ENCODE data around the gene SRRM5. TPM values are rescaled to one million over a fixed set of nuclear protein-coding genes. Genes with fewer than 3 reads are reported as not detected.

Gene SRRM5
- total RNA-seq, 1 donor from 2014 or later = 0.23 TPM

DNA sequence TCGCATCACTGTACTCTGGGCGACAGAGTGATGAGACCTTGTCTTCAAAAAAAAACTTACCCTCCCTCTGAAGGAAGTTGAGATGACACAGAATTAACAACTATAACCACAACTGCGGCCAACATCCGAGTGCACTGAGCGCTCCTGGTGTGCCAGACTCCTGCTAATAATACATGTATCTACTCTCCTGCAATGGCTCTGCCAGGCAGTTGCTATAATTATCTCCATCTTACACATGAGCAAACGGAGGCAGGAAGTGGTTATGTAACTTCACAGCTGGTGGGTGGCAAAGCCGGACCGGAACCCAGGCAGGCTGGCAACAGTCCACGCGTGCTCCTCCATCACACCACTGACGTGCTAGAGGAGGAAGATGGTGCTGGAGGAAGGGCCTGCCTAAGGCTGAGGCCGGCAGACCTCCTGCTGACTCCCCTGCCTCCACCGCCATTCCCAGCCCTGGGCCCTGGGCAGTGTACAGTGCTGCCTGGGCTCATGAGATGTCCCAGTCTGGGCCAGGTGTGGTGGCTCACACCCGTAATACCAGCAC, 49.1 kb upstream of the SRRM5 start:
- no peak for TF ChIP-seq EZH2 (IDR thresholded peaks at IDR 0.05; ENCODE audit: insufficient read depth, low read length)
- TF ChIP-seq, protein P1, sequence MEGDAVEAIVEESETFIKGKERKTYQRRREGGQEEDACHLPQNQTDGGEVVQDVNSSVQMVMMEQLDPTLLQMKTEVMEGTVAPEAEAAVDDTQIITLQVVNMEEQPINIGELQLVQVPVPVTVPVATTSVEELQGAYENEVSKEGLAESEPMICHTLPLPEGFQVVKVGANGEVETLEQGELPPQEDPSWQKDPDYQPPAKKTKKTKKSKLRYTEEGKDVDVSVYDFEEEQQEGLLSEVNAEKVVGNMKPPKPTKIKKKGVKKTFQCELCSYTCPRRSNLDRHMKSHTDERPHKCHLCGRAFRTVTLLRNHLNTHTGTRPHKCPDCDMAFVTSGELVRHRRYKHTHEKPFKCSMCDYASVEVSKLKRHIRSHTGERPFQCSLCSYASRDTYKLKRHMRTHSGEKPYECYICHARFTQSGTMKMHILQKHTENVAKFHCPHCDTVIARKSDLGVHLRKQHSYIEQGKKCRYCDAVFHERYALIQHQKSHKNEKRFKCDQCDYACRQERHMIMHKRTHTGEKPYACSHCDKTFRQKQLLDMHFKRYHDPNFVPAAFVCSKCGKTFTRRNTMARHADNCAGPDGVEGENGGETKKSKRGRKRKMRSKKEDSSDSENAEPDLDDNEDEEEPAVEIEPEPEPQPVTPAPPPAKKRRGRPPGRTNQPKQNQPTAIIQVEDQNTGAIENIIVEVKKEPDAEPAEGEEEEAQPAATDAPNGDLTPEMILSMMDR (IDR thresholded peaks at IDR 0.05; ENCODE audit: insufficient read depth, low read depth, low read length) = no peak
- Histone ChIP-seq H3K9ac (ENCODE audit: low read length) (peak overlapping the region; percentile 12), H3K9me3 (ENCODE audit: insufficient read depth, low read depth, low read length) (no peaks in the 10 kb centered on the region), H3K79me2 (ENCODE audit: insufficient read depth, low read length) (peaks cover 7% of the 10 kb centered on the region), H3K27me3 (ENCODE audit: insufficient read depth, low read length) (no peaks in the 10 kb centered on the region), H3K36me3 (ENCODE audit: insufficient read depth, low read length) (peaks cover 4% of the 10 kb centered on the region), H3K4me2 (ENCODE audit: low read length) (peak overlapping the region; percentile 43), H3K4me3 (ENCODE audit: insufficient read depth, low read depth, low read length) (no peak overlapping the region), H4K20me1 (ENCODE audit: insufficient read depth, low read length) (no peaks in the 10 kb centered on the region), H3K4me1 (ENCODE audit: insufficient read depth, low read length) (peaks cover 11% of the 10 kb centered on the region), H3K27ac (ENCODE audit: low read depth, low read length) (peak overlapping the region; percentile 57), H2AFZ (ENCODE audit: low read depth, low read length) (no peak overlapping the region)
- Mint-ChIP-seq H3K9me3 (ENCODE audit: unreplicated experiment) (peaks cover 2% of the 10 kb centered on the region), H3K36me3 (ENCODE audit: low read depth, unreplicated experiment) (peaks cover 15% of the 10 kb centered on the region), H3K27me3 (ENCODE audit: low read depth, unreplicated experiment) (no peaks in the 10 kb centered on the region), H3K4me3 (ENCODE audit: unreplicated experiment) (no peak overlapping the region), H3K27ac (ENCODE audit: unreplicated experiment) (no peak overlapping the region), H3K4me1 (ENCODE audit: low read depth, unreplicated experiment) (peaks cover 7% of the 10 kb centered on the region)
- DNase-seq (ENCODE audit: low read depth) = peak; percentile 89
- FAIRE-seq = peak; percentile 97

DNA sequence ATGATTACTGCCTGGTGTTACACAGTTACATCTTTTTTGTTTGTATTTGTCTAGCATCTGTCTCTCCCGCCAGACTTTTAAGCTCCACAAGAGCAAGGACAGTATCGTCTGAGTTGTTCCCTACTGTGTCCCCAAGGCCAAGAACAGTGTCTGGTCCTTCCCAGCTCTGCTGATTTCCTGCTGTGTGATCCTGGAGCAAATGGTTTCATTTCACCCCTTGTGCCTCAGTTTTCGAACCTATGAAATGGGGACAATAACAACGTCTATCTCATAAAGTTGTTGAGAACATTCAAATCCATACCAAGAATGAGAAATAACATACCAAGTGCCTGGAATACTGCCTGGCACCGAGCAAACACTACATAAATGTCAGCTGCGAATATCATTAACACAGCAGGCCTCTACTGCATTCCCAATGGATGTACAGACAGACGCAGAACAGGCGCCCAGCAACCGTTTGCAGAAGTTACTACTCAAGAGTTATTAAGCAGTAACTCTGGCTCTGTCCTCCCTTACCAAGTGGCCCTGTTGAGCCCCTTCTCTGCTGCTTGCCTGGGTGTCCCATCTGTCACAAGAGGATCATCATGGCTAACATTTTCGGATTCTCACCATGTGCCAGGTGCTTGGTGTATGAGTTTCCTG, 48.0 kb upstream of the SRRM5 start:
- H3K9me3 Mint-ChIP-seq (ENCODE audit: unreplicated experiment) = peaks cover 2% of the 10 kb centered on the region
- Histone ChIP-seq H3K27ac (ENCODE audit: low read depth, low read length) (no peak overlapping the region), H3K4me3 (ENCODE audit: insufficient read depth, low read depth, low read length) (no peak overlapping the region), H3K4me2 (ENCODE audit: low read length) (no peak overlapping the region), H3K9me3 (ENCODE audit: insufficient read depth, low read depth, low read length) (no peaks in the 10 kb centered on the region), H2AFZ (ENCODE audit: low read depth, low read length) (no peak overlapping the region), H3K36me3 (ENCODE audit: insufficient read depth, low read length) (peaks cover 4% of the 10 kb centered on the region), H3K4me1 (ENCODE audit: insufficient read depth, low read length) (peaks cover 11% of the 10 kb centered on the region), H3K79me2 (ENCODE audit: insufficient read depth, low read length) (peaks cover 7% of the 10 kb centered on the region), H3K27me3 (ENCODE audit: insufficient read depth, low read length) (no peaks in the 10 kb centered on the region), H3K9ac (ENCODE audit: low read length) (no peak overlapping the region), H4K20me1 (ENCODE audit: insufficient read depth, low read length) (no peaks in the 10 kb centered on the region)
- H3K4me3 Mint-ChIP-seq (ENCODE audit: unreplicated experiment) = no peak overlapping the region
- peaks cover 7% of the 10 kb centered on the region for H3K4me1 Mint-ChIP-seq (ENCODE audit: low read depth, unreplicated experiment)
- FAIRE-seq = no peak
- no peak for DNase-seq (ENCODE audit: low read depth)
- no peak overlapping the region for H3K27ac Mint-ChIP-seq (ENCODE audit: unreplicated experiment)
- no peaks in the 10 kb centered on the region for H3K27me3 Mint-ChIP-seq (ENCODE audit: low read depth, unreplicated experiment)
- peaks cover 15% of the 10 kb centered on the region for H3K36me3 Mint-ChIP-seq (ENCODE audit: low read depth, unreplicated experiment)
- TF ChIP-seq EZH2 (IDR thresholded peaks at IDR 0.05; ENCODE audit: insufficient read depth, low read length) = no peak
- TF ChIP-seq, protein P1 (IDR thresholded peaks at IDR 0.05; ENCODE audit: insufficient read depth, low read depth, low read length) = no peak

DNA sequence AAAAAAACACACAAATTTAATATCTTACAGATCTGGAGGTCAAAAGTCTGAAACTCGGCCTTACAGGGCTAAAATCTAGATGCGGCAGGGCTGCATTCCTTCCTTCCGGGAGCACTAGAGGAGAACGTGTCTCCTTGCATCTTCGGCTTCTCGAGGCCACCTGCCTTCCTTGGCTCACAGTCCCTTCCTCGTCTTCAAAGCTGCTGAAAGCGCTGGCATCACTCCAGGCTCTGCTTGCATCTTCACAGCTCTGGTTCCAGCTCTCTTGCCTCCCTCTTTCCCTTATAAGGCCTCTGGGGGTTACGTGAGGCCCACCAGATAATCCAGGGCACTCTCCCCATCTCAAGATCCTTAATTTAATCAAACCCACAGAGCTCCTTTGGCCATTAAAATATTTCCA, 47.1 kb upstream of the SRRM5 start:
- H3K27ac Mint-ChIP-seq (ENCODE audit: unreplicated experiment) = peak overlapping the region; percentile 27

More for the DNA sequence above, 47.1 kb upstream of the SRRM5 start:
- H3K9ac ChIP-seq (ENCODE audit: low read length) = no peak overlapping the region
- H3K4me3 ChIP-seq (ENCODE audit: insufficient read depth, low read depth, low read length) = no peak overlapping the region
- H3K4me3 Mint-ChIP-seq (ENCODE audit: unreplicated experiment) = no peak overlapping the region
- H3K9me3 ChIP-seq (ENCODE audit: insufficient read depth, low read depth, low read length) = no peaks in the 10 kb centered on the region
- H3K27me3 Mint-ChIP-seq (ENCODE audit: low read depth, unreplicated experiment) = no peaks in the 10 kb centered on the region
- H2AFZ ChIP-seq (ENCODE audit: low read depth, low read length) = no peak overlapping the region
- H3K9me3 Mint-ChIP-seq (ENCODE audit: unreplicated experiment) = peaks cover 2% of the 10 kb centered on the region
- FAIRE-seq (no peak), DNase-seq (ENCODE audit: low read depth) (no peak)
- H3K36me3 Mint-ChIP-seq (ENCODE audit: low read depth, unreplicated experiment) = peaks cover 15% of the 10 kb centered on the region
- H3K79me2 ChIP-seq (ENCODE audit: insufficient read depth, low read length) = peaks cover 7% of the 10 kb centered on the region
- TF ChIP-seq EZH2 (IDR thresholded peaks at IDR 0.05; ENCODE audit: insufficient read depth, low read length) = no peak
- TF ChIP-seq, protein P1 (IDR thresholded peaks at IDR 0.05; ENCODE audit: insufficient read depth, low read depth, low read length) = no peak
- H4K20me1 ChIP-seq (ENCODE audit: insufficient read depth, low read length) = peaks cover 4% of the 10 kb centered on the region
- H3K4me2 ChIP-seq (ENCODE audit: low read length) = no peak overlapping the region
- H3K4me1 ChIP-seq (ENCODE audit: insufficient read depth, low read length) = peaks cover 11% of the 10 kb centered on the region
- no peak overlapping the region for H3K27ac ChIP-seq (ENCODE audit: low read depth, low read length)
- H3K4me1 Mint-ChIP-seq (ENCODE audit: low read depth, unreplicated experiment) = peaks cover 7% of the 10 kb centered on the region
- peaks cover 6% of the 10 kb centered on the region for H3K36me3 ChIP-seq (ENCODE audit: insufficient read depth, low read length)
- no peaks in the 10 kb centered on the region for H3K27me3 ChIP-seq (ENCODE audit: insufficient read depth, low read length)
